Esophagus squamous epithelium (tissue), 5 donors: ENCODE results near the gene TMEM218. TPM values are rescaled to one million over a fixed set of nuclear protein-coding genes. Genes with fewer than 3 reads are reported as not detected.

Experiments
- DNase-seq: peaks from one replicate; lab custom pipeline; 2025; lab: John Stamatoyannopoulos, UW
- H3K27ac ChIP-seq, 4 donors: fragments of 200-600 bp; sonication (generic); one replicate each; pipeline ENCODE4 v1.5.1; 2016 to 2019; ENCODE audit warnings: mild to moderate bottlenecking in 1 of 4
- H3K27me3 ChIP-seq, 4 donors: fragments of 200-600 bp; sonication (generic); 1 replicate in 3 of 4; 2 replicates in 1 of 4; pipeline versions ENCODE4 v1.5.1 to v1.6.0; 2017 to 2021; ENCODE audit warnings: antibody characterized with exemption in 1 of 4
- H3K36me3 ChIP-seq, 3 donors: fragments of 200-600 bp; sonication (generic); one replicate each; pipeline ENCODE4 v1.5.1; 2016 to 2019
- H3K4me1 ChIP-seq, 3 donors: fragments of 200-600 bp; sonication (generic); one replicate each; pipeline ENCODE4 v1.5.1; 2017 to 2019
- H3K4me3 ChIP-seq, 4 donors: fragments of 200-600 bp; sonication (generic); 1 replicate in 3 of 4; 2 replicates in 1 of 4; pipeline ENCODE4 v1.5.1; 2016 to 2019; ENCODE audit warnings: mild to moderate bottlenecking in 2 of 4, moderate library complexity in 1 of 4
- H3K9me3 ChIP-seq, 3 donors: fragments of 200-600 bp; sonication (generic); one replicate each; pipeline ENCODE4 v1.5.1; 2016 to 2019
- POLR2A ChIP-seq, 4 donors: fragments of 450-650 bp; IDR thresholded peaks; one replicate each; pipeline ENCODE4 v1.6.1; 2017; ENCODE audit warnings: antibody characterized with exemption in 4 of 4, mild to moderate bottlenecking in 4 of 4, moderate library complexity in 3 of 4
- WGBS, 2 donors: methylation state at CpG; one replicate each; pipeline ENCODE4 v1.1.5; 2018; 5-methylcytosine and 5-hydroxymethylcytosine counted together
- intact Hi-C: fragments of 100-400 bp; cut with DNase I; formaldehyde crosslinking; loops from one replicate; pipeline ENCODE4 v1.15.0; 2022
- total RNA-seq, 4 donors: library from RNA; depleted of rRNA; stranded (reverse); fragments of >200 nt; gene quantifications; one replicate each; pipeline ENCODE4 v1.1.0, GENCODE V29; 2016
- TF ChIP-seq, protein P1 (sequence below), 6 experiments: fragments of 450-650 bp in 4 of 6; fragments of 200-600 bp in 2 of 6; sonication (generic) in 2 of 6; IDR thresholded peaks; one replicate each; pipeline ENCODE4 v1.5.1; 2016 to 2019; ENCODE audit warnings: antibody characterized with exemption in 6 of 6, mild to moderate bottlenecking in 4 of 6, moderate library complexity in 4 of 6
- donor health status: DM: yes; HTN: yes; CAD: no.

The TMEM218 gene
- 10 to 100 TPM in 3 of 4 donors, 1 to 10 TPM in 1; 7.5 to 17.3 (median 13.9) TPM for total RNA-seq

DNA sequence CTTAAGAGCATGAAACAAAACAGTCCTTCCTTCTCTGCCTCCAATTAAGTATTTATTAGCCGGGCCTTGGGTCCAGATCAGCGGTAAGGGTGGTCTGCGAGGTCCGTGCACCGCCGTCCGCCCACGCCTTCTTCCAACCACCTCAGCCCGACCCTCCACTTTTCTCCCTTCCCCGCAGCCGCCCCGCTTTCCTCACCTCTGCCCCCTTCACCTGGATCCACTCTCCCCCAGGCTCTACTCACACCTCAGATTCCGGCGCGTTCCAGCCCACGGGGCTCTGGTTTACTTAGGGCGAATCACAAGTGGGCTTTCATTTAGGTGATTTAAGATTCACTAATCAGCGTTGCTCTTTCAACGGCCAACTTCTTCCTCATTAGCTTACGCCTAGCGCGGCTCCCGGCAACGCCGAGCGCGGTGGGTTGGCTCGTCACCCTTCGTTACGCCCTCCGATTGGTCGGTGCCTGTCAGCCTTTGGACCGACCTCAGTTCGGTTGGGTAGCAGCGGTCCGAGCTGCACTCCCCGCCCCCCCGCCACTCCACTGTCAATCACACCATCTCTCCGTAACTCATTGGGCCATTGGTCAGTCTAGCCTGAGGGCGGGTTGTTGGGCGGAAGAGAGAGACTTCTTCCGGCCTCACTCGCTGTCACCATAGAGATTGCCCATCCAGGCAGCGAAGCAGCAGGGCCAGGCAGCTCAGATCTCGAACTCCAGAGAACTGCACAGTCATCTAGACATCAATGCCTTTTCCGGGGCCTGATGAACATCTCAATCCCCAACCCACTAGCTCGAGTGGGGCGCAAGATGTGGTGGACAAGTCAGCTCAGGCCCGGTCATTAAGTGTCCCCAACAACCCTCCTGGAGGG is at the start of gene TMEM218:
Gene TMEM218, minus strand, starts transcription at position 284 of the 865 bp plus-strand sequence. CDS start 9,385 bp downstream, outside the sequence.
- H3K4me3 ChIP-seq: peak within 1 kb of the TSS; percentile 65 to 90 (median 77)
- H3K27me3 ChIP-seq: no peaks in the 10 kb centered on the region
- peaks cover 7 to 14% (median 9%) of the 10 kb centered on the region in 3 donors for H3K4me1 ChIP-seq
- H3K36me3 ChIP-seq: no peaks in the 10 kb centered on the region
- H3K9me3 ChIP-seq: no peaks in the 10 kb centered on the region
- intact Hi-C loops: no loop called here
- DNase-seq: peak; percentile 96
- peak within 1 kb of the TSS; percentile 83 to 90 (median 88) for H3K27ac ChIP-seq
- peak in 1 of 4 donors; percentile 28 for TF ChIP-seq POLR2A (IDR thresholded peaks at IDR 0.05)
- TF ChIP-seq, protein P1, sequence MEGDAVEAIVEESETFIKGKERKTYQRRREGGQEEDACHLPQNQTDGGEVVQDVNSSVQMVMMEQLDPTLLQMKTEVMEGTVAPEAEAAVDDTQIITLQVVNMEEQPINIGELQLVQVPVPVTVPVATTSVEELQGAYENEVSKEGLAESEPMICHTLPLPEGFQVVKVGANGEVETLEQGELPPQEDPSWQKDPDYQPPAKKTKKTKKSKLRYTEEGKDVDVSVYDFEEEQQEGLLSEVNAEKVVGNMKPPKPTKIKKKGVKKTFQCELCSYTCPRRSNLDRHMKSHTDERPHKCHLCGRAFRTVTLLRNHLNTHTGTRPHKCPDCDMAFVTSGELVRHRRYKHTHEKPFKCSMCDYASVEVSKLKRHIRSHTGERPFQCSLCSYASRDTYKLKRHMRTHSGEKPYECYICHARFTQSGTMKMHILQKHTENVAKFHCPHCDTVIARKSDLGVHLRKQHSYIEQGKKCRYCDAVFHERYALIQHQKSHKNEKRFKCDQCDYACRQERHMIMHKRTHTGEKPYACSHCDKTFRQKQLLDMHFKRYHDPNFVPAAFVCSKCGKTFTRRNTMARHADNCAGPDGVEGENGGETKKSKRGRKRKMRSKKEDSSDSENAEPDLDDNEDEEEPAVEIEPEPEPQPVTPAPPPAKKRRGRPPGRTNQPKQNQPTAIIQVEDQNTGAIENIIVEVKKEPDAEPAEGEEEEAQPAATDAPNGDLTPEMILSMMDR (IDR thresholded peaks at IDR 0.05): no peak
- WGBS, 2 donors: 6 to 8% methylated on average over 28 to 40 of the region's 49 CpGs

GRCh38 chr11:125157953-125158680 is 46.7 kb upstream of the TMEM218 start:
- no peak for TF ChIP-seq POLR2A (IDR thresholded peaks at IDR 0.05)
- TF ChIP-seq, protein P1 (IDR thresholded peaks at IDR 0.05): no peak
- Histone ChIP-seq H3K4me1 (no peaks in the 10 kb centered on the region), H3K9me3 (no peaks in the 10 kb centered on the region), H3K27me3 (peaks cover 0 to 23% (median 0%) of the 10 kb centered on the region in 4 donors), H3K4me3 (no peak overlapping the region), H3K36me3 (no peaks in the 10 kb centered on the region), H3K27ac (no peak overlapping the region)
- 83 to 87% methylated on average over 9 to 10 of the region's 10 CpGs for whole genome bisulfite sequencing, 2 donors
- DNase-seq: no peak
- intact Hi-C loops: no loop called here

DNA sequence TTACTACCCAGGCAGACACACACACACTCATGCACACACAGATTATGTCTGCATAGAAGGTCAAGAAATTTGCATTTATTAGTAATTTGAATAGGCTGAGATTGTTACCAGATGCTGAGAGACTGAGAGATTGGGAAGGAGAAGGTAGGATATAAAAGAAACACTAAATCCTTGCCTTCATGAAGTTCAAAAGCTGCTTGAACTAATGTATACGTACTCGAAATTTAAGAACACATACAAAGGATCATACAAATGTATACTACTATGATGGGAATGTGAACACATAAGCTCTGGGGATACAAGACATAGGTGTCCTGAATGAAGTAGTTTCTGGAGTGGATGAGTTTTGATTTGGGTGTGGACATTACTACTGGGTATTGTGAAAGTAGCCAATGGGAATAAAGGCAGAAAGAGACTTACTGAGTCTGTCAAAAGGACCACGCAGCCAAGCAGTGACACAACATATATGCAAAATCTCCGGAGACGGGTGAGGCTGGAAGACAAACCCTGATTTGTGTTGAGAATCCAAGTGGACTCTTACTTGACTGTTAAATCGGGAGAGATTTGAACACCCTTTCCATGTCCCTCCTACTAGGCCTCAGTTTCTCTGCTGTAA is 45.8 kb upstream of the TMEM218 start:
- H3K27me3 ChIP-seq: peaks cover 0 to 18% (median 0%) of the 10 kb centered on the region in 4 donors
- TF ChIP-seq, protein P1 (IDR thresholded peaks at IDR 0.05): no peak
- no peak for TF ChIP-seq POLR2A (IDR thresholded peaks at IDR 0.05)
- no peaks in the 10 kb centered on the region for H3K36me3 ChIP-seq
- H3K9me3 ChIP-seq: no peaks in the 10 kb centered on the region
- H3K4me1 ChIP-seq: no peaks in the 10 kb centered on the region
- no peak overlapping the region for H3K27ac ChIP-seq
- WGBS, 2 donors: 90 to 94% methylated on average over 6 of the region's 6 CpGs
- H3K4me3 ChIP-seq: no peak overlapping the region
- no peak for DNase-seq
- intact Hi-C loops: no loop called here

- H3K27me3 ChIP-seq: peaks cover 0 to 15% (median 0%) of the 10 kb centered on the region in 4 donors
- no peak overlapping the region for H3K4me3 ChIP-seq
- no peaks in the 10 kb centered on the region for H3K4me1 ChIP-seq
- no peak for DNase-seq
- TF ChIP-seq POLR2A (IDR thresholded peaks at IDR 0.05): no peak
- TF ChIP-seq, protein P1 (IDR thresholded peaks at IDR 0.05): no peak
- intact Hi-C loops: no loop called here
- 26 to 54% methylated on average over 8 of the region's 8 CpGs for WGBS, 2 donors
- no peaks in the 10 kb centered on the region for H3K36me3 ChIP-seq
- H3K27ac ChIP-seq: no peak overlapping the region
- no peaks in the 10 kb centered on the region for H3K9me3 ChIP-seq
Measured at GRCh38 chr11:125156346-125157117, 45.1 kb upstream of the TMEM218 start.
